Measurements from ENCODE around the gene ALDH1L2.

DNA sequence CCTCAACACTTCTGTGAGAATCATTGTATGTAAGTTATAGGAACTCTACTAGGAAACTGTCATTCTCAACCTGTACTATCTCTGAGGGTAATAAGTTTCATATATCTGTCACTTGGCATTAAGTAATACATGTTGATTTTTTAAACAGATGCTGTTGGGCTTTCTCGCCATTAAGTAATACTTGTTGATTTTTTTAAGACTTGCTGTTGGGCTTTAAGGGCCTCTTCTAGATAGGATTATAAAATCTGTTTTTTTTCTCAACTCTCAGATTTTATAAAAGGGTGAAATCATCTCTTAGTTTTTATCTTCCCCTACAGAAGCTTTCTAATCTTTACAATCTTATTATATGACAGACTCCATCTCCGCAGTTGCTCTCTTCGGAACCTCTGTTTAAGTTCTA, 28.8 kb upstream of the ALDH1L2 start:
- TF ChIP-seq TAF1 (IDR thresholded peaks at IDR 0.05; ENCODE audit: borderline replicate concordance, low read depth, low read length), result no peak
- TF ChIP-seq POLR2AphosphoS5 (IDR thresholded peaks at IDR 0.05; ENCODE audit: low read depth, low read length), result no peak
- TF ChIP-seq POLR2A (IDR thresholded peaks at IDR 0.05; ENCODE audit: low read depth, low read length), result no peak

All from GM12892 (cell line).